T-helper 1 cell (primary cell): ENCODE results near the gene KCNN4.
"Not testable (repeated sequence)": the region's sequence is repeated elsewhere in the genome, so short reads cannot be mapped to it uniquely, and the experiment has no call there.

Experiments used
- DNase-seq, 5 donors: peaks; one replicate each; pipeline ENCODE4 v3.0.0-alpha.2; 2012 to 2020

KCNN4 gene

DNA sequence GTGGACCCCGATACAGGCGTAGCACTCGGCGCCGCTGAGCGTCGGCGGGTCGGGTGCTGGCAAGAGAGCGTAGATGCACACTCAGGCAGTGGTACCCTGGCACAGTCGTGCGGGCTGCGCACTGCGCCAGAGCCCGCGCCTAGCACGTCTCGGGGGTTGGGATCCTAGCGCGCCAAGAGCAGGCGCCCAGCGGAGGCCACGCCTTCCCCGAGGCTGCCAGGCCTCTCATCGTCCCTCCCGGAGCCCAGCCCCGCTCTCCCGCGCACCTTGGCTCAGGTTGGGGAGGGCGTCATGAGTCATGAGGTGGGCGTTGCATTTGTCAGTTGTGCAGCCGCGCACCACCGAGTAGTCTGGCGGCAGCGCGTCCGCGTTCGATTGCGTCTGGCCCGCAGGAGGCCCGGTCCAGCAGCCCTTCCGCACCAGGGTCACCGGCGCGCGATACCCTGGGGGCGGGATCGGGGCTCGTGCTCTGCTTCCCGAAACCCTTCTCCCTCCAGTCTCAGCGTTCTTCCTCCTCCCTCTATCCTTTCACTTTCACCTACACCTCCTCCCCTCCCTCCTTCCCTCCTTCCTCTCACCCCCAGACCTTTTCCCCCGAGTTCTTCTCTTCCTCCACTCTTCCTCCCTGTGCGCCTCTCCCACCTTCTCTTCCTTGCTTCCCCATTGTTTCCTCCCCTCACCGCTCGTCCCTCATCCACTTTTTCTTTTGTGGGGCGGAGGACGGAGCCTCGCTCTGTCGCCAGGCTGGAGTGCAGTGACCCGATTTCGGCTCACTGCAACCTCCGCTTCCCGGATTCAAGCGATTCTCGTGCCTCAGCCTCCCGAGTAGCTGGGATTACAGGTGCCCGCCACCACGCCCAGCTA, 18.0 kb upstream of the KCNN4 start:
- peak in 3 of 5 donors; percentile 28 to 43 (median 34) for DNase-seq

DNA sequence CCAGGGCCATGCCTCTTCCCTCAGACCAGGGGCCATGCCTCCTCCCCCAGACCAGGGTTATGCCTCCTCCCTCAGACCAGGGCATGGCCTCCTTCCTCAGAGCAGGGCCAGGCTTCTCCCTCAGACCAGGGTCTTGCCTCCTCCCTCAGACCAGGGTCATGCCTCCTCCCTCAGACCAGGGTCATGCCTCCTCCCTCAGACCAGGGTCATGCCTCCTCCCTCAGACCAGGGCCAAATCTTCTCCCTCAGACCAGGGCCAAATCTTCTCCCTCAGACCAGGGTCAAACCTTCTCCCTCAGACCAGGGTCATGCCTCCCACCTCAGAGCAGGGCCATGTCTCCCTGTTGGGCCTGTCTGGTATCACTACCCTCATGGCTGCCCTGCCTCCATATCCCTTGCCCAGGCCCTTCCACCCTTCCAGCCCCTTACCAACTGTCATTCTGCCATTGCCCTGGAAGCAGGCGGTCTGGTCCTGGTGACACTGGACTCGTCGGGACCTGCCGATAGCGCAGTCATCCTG, 17.3 kb upstream of the KCNN4 start:
- no peak for DNase-seq

DNA sequence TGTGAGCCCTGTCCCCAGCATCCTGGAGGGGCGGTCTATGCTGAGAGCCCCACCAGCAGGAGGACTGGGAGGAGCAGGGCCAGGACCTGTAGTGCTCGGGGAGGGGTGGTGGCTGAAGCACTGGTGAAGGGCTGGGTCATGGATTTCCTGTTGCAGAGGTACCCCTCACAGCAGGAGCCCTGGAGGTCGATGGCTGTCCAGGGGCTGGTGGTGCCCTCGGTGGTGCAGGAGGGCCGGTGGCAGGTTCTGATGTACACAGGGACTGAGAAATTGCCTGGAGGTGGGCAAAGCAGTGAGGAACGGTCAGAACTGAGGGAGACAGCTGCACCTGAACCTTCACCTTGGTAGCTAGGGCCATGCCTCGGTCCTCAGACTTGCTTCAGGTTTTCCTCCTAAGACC, 16.8 kb upstream of the KCNN4 start:
- no peak for DNase-seq

DNA sequence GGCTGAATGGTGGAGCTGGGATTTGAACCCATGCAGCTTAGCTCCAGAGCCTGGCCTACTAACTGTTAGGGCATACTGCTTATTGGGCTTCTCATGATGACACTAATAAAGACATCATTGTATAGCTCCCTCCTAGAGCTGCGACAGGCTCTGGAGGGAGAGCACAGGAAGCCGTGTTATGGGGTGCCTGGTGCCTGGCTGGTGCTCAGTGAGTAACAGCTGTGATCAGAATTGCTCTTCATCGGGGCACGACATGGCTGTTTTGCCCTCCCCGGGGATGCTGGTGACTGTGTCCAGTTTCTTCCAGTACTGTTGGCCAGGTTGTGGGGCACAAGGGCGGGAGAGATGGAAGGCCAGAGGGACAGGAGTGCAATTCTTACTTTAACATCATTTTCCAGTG, 16.3 kb upstream of the KCNN4 start:
- no peak for DNase-seq

DNA sequence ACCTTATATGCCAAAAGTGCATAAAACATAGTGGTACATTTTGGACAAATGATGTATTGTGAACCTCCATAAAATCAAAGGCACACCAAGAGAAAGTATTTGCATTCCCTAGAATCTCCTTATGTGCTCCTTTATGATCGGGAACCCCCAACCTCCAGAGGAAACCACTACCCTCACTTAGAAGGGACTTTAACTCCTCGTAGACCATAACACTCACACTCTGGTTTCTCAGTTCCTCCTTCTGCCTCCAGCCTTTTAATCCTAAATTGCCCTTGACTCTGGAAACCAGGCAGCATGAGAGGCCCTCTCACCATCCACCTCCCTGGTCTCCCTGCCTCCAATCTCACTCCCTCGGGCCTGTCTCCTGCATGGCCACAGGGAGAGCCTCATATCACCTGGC, 9.8 kb upstream of the KCNN4 start:
- no peak for DNase-seq

DNA sequence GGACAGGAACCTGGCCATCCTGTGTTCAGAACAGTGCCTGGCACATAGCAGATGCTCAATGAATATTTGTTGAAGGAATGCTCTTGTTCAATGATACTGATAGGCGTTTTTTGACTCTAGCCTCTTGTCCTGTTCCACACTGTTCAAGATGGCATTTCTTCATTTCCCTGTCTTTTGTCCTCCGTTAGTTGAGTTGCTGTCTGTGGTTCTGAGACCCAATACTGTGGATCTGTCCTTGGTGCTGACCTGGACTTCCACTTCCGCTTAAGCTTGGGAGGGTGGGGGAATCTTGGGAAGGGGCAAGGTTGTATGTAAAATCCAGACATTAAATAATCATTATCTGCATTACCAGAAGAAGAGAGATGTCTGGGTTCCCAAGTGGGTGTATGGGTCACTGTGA, 8.3 kb upstream of the KCNN4 start:
- DNase-seq, result no peak

DNA sequence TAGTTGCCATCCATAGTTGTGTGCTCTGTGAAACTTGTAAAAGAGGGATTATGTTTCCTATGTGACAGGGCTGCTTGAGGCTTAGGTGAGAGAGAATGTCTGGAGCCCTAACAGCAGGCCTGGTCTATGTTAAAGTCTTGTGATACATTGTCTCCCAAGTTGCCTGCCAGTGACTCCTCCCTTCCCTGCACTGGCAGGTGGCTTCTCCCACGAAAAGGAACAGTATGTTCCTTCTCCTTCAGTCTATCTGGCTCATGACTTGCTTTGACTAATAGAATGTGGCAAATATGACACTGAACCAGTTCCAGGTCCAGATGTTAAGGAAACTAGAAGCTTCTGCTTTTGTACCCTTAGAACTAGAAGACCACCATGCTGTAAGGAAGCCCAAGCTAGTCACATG, 5.9 kb upstream of the KCNN4 start:
- DNase-seq, result no peak

DNA sequence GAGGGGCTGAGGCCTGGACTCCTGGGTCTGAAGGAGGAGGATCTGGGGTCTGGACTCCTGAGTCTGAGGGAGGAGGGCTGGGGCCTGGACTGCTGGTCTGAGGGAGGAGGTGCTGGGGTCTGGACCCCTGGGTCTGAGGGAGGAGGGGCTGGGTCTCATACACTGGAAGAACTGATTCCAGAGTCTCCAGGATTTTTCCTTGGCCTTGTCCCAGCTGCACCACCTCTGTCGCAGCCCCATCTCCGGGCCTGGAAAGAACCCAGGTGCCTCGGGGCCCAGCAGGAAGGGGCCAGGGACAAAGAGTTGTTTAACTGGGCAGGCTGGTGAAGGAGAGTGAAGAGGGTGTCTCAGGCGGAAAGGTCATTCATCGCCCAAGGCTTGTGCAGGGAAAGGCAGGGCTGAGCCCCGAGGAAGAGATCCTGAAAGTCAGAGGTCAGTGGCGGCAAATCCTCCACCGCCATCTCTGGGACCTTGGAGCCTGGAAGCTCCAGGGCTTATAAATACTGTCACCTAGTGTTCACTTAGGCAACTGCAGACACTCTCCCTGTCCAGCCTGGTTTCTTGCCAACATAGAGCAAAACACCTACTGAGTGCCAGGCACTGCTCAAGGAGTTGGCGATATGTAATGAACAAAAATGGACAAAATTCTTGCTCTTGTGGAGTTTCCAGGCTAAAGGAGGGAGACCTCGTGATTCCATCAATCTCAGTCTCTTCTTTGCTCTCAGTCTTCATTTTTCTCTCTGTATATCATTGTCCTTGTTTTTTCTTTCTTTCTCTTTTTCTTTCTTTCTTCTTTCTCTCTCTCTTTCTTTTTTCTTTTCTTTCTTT, 4.4 kb upstream of the KCNN4 start:
- peak in 4 of 5 donors; percentile 32 to 74 (median 49) for DNase-seq

DNA sequence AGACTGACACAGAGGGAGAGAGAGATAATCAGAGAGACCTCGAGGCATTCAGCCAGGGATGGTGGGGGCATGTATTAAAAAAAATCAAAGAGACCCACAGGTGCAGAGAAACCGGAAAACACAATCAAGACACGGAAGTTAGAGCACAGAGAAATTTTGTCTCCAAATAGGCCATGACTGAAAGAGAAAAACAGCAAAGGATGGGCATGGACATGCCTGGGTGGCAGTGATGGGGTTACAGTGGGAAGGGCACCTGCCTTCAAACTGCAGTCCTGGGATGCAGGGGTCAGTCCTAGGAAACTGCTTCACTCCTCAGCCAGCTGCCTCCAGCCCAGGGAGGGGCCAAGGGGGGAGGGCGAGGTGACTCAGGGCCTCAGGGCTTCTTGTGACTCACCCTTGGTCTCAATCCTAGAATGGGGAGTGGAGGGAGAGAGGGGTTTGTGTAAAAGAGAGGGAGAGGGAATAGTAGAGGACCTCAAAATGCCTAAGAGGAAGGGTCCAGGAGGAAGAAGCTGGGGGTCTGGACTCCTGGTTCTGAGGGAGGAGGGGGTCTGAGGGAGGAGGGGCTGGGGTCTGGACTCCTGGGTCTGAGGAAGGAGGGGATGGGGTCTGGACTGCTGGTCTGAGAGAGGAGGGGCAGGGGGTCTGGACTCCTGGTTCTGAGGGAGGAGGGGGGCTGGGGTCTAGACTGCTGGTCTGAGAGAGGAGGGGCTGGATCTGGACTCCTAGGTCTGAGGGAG, 3.6 kb upstream of the KCNN4 start:
- DNase-seq, result peak in 2 of 5 donors; percentile 37 to 61

DNA sequence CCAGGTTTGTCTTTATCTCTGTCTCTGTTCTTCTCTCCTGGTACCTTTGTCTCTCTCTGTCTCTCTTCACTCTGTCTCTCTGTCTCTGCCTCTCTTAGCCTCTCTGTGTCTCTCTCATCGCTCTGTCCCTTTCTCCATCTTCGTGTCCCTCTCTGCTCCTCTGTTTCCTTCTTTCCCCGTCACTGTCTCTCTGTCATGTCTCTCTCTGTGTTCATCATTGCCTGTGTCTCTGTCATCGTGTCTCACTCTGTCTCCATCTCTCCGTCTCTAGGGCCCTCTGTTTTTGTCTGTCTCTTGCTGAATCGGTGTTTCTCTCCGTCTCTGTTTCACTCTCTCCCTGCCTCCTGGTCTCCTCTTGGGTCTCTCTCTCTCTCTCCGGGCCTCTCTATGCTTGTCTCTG, 2.9 kb upstream of the KCNN4 start:
- no peak for DNase-seq

DNA sequence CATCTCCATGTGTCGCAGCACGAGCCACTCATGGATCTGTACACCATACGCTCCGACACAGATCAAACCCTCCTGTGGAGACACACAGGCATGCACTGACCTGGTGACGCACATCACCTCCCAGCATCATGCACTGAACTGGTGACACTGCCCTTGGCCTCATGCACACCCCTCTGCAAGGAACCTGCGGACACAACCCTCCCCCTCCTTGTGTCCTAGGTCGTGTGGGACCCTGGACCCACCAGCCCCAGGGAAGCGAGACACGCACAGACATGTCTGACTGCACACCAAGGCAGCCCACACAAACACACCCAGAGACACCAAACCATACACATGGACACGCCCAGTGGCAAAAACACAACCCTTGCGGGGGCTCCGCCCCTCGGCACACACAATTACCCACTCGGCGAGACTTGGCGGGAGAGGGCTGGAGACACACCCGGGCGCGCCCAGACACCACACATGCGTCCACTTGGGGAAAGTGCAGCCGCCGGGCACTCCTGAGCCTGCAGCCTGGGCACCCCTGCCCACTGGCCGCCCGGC, 2.0 kb upstream of the KCNN4 start:
- no peak for DNase-seq

DNA sequence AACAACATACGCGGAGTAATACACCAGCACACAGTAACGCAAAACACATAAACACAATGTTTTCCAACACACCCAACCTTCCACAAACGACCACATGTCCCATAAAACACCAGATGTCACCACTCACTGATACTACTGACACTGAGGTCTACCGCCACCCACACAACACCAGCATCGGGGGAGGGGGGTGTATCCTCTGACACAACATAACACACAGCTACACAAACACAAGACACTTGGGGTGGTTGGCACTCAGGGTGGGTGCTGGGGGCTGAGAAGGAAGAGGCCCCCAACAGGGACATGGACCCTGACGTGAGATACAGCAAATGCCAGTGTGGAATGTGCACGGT, 1.5 kb upstream of the KCNN4 start:
- DNase-seq, result no peak

DNA sequence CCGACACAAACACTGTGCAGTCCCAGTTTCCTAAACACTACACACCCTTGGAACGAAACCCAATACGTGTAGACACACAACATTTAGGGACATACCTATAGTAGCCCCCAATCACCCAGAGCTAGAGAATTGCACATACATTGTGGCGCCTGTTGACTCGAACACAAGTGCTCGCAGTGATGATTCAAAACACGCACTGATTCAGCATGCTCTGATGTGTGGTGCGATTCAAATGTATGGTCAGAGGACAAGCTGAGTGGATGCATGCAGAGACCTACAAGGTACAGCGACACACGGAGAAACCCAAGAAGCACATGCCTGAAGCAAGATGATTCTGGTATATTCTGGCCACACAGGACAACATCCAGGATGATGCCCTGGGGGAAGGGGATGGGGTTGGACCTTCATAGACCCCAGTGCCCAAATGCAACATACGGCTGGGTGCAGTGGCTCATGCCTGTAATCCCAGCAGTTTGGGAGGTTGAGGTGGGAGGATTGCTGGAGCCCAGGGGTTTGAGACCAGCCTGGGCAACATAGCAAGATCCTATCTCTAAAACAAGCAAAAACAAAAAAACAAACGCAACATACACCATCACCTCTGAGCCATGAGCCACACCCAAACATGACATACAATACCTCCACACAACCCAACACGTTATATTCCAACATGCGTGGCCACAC, 997 bp upstream of the KCNN4 start:
- peak in 1 of 5 donors; percentile 51 for DNase-seq

DNA sequence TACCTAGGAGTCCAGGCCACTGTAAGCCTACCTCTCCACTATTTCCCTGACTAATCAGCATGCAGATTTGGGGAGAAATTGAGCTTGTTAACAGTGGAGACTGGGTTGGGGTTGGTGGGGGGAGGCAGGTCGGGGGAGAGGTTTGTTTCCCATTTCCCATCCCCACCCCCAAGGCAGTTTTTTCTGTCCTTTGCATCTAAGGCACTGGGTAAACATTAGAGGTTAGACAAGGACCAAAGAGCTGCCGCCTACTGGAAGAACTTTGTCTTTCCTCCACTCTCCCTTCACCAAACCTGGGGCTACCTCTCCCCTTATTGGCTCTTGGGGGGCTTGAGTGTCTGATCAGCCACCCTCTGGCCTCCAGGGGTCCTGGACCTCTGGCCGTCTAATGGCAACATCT, 953 bp downstream of the KCNN4 start:
- DNase-seq, result peak in 1 of 5 donors; percentile 44

DNA sequence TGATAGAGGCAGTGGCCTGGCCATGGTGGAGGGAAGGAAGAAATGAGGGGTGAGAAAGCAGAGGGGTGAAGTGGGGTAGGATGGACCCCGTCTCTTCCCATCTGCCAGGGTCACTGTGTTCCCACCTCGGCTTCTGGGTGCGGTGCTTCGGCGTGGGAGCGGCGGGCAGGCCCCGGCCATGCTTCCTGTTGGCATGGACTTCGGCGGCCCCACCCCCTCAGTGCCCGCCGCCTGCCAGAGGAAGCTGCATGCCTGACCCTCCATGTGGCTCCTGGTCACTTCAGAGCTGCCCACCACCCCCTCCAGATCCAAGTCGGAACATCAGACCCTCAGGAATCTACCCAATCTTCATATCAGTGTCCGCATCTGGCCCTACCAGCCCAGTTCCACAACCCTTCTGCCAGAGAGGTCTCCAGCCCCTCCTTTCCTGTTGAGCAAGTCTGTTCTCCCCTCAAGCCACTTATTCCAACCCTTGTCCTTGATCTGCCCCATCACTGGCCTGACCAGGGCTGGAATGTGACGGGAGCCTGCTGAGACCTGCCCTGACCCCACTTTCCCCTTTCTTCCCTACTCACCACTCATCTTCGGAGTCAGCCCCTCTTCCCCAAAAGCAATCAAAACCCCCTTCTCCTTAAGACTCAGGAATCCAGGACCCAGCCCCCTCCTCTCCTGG, 1.5 kb downstream of the KCNN4 start:
- DNase-seq, result no peak

DNA sequence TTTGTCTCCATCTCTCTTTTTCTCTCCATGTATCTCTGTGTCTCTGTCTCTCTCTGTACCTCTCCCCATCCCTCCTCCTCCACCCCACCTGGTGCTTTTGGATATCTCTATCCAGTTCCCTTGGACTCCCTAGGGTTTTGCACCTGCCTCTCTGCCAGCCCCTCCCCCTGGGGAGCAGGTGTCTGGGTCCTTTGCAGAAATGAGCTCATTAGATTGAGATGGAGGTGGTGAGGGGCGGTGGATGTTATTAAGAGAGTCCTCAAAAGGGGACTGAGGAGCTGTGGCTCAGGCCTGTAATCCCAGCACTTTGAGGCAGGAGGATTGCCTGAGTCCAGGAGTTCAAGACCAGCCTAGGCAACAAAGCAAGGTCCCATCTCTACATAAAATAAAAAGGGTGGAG, 2.1 kb downstream of the KCNN4 start:
- no peak for DNase-seq

DNA sequence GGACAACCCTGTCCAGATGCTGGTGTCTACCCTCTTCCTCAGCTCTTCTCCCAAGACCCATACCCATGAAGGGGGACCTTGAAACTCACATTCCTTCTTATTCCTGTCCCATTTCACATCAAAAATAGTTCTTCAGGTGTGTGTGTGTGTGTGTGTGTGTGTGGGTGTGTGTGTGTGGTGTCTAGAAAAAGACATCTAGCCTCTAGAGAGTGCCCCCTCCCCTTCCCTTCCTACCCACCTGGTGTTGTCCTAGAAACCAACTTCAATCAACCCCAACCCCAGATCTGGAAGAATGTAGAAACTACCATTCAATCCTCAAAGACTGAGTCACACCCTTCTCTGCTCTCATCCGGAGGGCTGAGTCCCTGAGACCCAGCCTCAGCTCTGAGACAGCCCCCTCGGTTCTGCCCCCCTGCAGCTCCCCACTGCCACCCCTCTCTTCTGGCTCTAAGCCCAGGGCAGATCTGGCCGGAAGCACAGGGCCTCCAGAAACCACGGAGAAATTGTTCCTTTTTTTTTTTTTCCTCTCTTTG, 3.5 kb downstream of the KCNN4 start:
- DNase-seq, result peak in 1 of 5 donors; percentile 46

DNA sequence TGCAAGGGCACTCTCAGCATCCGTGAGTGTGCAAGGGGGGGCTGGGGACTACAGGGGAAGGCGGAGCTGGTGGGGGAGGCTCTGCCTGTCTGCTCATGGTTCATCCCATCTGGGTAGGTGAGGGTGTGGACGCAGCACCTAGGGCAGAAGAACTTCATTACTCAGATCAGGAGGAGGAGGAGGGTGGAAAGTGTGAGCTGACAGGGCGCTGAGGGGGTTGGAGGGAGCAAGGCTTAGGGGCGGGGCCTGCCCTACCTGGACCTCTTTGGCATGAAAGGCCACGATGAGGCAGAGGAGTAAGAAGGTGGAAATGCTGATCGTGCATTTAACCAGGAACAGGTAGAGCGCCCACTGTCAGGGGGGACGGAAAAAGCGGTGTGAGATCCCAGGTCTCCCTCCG, 4.5 kb downstream of the KCNN4 start:
- DNase-seq, result no peak

DNA sequence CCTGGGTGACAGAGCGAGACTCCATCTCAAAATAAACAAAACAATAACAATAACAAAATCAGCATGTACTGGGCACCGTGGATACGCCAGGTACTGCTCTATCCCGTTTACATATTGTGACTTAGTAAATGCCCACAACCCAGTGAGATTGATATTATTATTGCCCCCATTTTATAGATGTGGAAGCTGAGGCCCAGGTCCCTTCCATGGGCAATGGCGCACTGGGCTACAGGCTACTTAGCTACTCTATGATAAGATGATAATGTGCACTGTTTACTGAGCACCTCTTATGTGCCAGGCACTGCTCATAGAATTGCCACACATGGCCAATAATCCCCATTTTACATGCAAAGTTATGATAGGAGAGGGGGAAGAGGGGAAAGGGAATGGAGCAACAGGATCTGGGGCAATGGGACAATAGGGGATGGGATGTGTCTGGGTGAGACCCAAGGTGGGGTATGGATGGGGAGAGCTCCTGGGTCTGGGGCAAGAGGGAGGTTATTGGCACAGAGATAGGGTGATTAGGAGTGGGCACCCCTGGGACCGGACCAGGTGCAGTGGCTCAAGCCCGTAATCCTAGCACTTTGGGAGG, 5.4 kb downstream of the KCNN4 start:
- DNase-seq, result no peak

DNA sequence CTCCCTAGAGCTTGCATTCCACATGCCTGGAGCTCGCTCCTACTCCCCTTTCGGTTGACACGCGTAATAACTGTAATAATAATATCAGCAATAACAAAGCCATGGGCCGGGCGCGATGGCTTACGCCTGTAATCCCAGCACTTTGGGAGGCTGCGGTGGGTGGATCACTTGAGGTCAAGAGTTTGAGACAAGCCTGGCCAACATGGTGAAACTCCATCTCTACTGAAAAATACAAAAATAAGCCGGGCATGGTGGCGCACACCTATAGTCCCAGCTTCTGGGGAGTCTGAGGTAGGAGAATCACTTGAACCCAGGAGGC, 5.9 kb downstream of the KCNN4 start:
- not testable (repeated sequence) for DNase-seq
